Stimulated activated naive CD8-positive, alpha-beta T cell treated with anti-CD3 and anti-CD28 coated beads, Interleukin-15, amount 100 ng/mL, for 72 hours (primary cell): ENCODE results near the gene SNCB.
"Not testable (repeated sequence)": the region's sequence is repeated elsewhere in the genome, so short reads cannot be mapped to it uniquely, and the experiment has no call there.

Experiments used
- ATAC-seq: fragments of 150-1000 bp; cut with Tn5 transposase; 2 replicates; pipeline ENCODE4 v1.10.0; 2021; ENCODE audit warnings: mild to moderate bottlenecking, moderate library complexity
- DNase-seq, 2 donors: peaks; one replicate each; pipeline ENCODE4 v3.0.0; 2021 to 2022
- H3K27ac Mint-ChIP-seq, 2 donors: one replicate each; pipeline ENCODE4 v1.8.0; 2022; ENCODE audit warnings: mild to moderate bottlenecking in 2 of 2, mixed read lengths in 2 of 2, moderate library complexity in 2 of 2
- H3K27me3 Mint-ChIP-seq: one replicate; pipeline ENCODE4 v1.8.0; 2022; ENCODE audit warnings: mixed read lengths
- H3K4me1 Mint-ChIP-seq: one replicate; pipeline ENCODE4 v1.8.0; 2022; ENCODE audit warnings: mild to moderate bottlenecking, mixed read lengths
- H3K4me3 Mint-ChIP-seq, 2 donors: one replicate each; pipeline ENCODE4 v1.8.0; 2022; ENCODE audit warnings: mild to moderate bottlenecking in 2 of 2, mixed read lengths in 2 of 2, moderate library complexity in 1 of 2
- H3K9me3 Mint-ChIP-seq, 2 donors: one replicate each; pipeline ENCODE4 v1.8.0; 2022; ENCODE audit warnings: mixed read lengths in 2 of 2

Gene SNCB

GRCh38 chr5:176608142-176608705 is 22.1 kb downstream of the SNCB start:
- Mint-ChIP-seq H3K4me3 (no peak overlapping the region), H3K27ac (no peak overlapping the region), H3K4me1 (peaks cover 10% of the 10 kb centered on the region), H3K27me3 (peaks cover 39% of the 10 kb centered on the region), H3K9me3 (no peaks in the 10 kb centered on the region)
- no peak for DNase-seq
- ATAC-seq: no peak

- H3K4me1 Mint-ChIP-seq: peaks cover 10% of the 10 kb centered on the region
- H3K4me3 Mint-ChIP-seq: no peak overlapping the region
- no peak for ATAC-seq
- no peak for DNase-seq
- no peaks in the 10 kb centered on the region for H3K9me3 Mint-ChIP-seq
- H3K27me3 Mint-ChIP-seq: peaks cover 42% of the 10 kb centered on the region
- H3K27ac Mint-ChIP-seq: no peak overlapping the region
Observed at GRCh38 chr5:176606875-176607274, 23.5 kb downstream of the SNCB start.

- Mint-ChIP-seq H3K27me3 (peaks cover 36% of the 10 kb centered on the region), H3K4me1 (peaks cover 10% of the 10 kb centered on the region), H3K4me3 (no peak overlapping the region), H3K27ac (no peak overlapping the region), H3K9me3 (no peaks in the 10 kb centered on the region)
- no peak for ATAC-seq
- no peak for DNase-seq
Observed at GRCh38 chr5:176606032-176606431, 24.3 kb downstream of the SNCB start.

- H3K27me3 Mint-ChIP-seq: peaks cover 35% of the 10 kb centered on the region
- no peak overlapping the region for H3K4me3 Mint-ChIP-seq
- ATAC-seq (no peak), DNase-seq (no peak)
- no peaks in the 10 kb centered on the region for H3K9me3 Mint-ChIP-seq
- H3K27ac Mint-ChIP-seq: no peak overlapping the region
- H3K4me1 Mint-ChIP-seq: peaks cover 13% of the 10 kb centered on the region
Observed at GRCh38 chr5:176603091-176603490, 27.2 kb downstream of the SNCB start.

- H3K4me1 Mint-ChIP-seq: peaks cover 13% of the 10 kb centered on the region
- DNase-seq (no peak), ATAC-seq (no peak)
- H3K27me3 Mint-ChIP-seq: peaks cover 38% of the 10 kb centered on the region
- H3K27ac Mint-ChIP-seq: no peak overlapping the region
- no peak overlapping the region for H3K4me3 Mint-ChIP-seq
- H3K9me3 Mint-ChIP-seq: no peaks in the 10 kb centered on the region
Observed at GRCh38 chr5:176601901-176602482, 28.3 kb downstream of the SNCB start.

- H3K27me3 Mint-ChIP-seq: peaks cover 52% of the 10 kb centered on the region
- not testable (repeated sequence) for DNase-seq, H3K27ac Mint-ChIP-seq, H3K9me3 Mint-ChIP-seq, ATAC-seq, H3K4me3 Mint-ChIP-seq
- peaks cover 21% of the 10 kb centered on the region for H3K4me1 Mint-ChIP-seq
Observed at GRCh38 chr5:176599749-176600430, 30.4 kb downstream of the SNCB start.

- no peaks in the 10 kb centered on the region for H3K9me3 Mint-ChIP-seq
- no peak overlapping the region for H3K27ac Mint-ChIP-seq
- peak in 1 of 2 donors; percentile 21 for DNase-seq
- ATAC-seq: no peak
- peaks cover 21% of the 10 kb centered on the region for H3K4me1 Mint-ChIP-seq
- peaks cover 40% of the 10 kb centered on the region for H3K27me3 Mint-ChIP-seq
- H3K4me3 Mint-ChIP-seq: peak overlapping the region; percentile 53 to 55
Observed at GRCh38 chr5:176597417-176598389, 32.6 kb downstream of the SNCB start.

- H3K9me3 Mint-ChIP-seq: no peaks in the 10 kb centered on the region
- DNase-seq (peak; percentile 75 to 81), ATAC-seq (peak; percentile 85)
- no peak overlapping the region for H3K27ac Mint-ChIP-seq
- H3K4me1 Mint-ChIP-seq: peaks cover 21% of the 10 kb centered on the region
- H3K4me3 Mint-ChIP-seq: peak overlapping the region; percentile 71 to 82
- peaks cover 32% of the 10 kb centered on the region for H3K27me3 Mint-ChIP-seq
Observed at GRCh38 chr5:176596689-176597416, 33.5 kb downstream of the SNCB start.

- Mint-ChIP-seq H3K27ac (no peak overlapping the region), H3K4me3 (peak overlapping the region; percentile 70 to 82), H3K27me3 (peaks cover 31% of the 10 kb centered on the region), H3K4me1 (peaks cover 21% of the 10 kb centered on the region), H3K9me3 (no peaks in the 10 kb centered on the region)
- no peak for DNase-seq
- no peak for ATAC-seq
Observed at GRCh38 chr5:176596069-176596644, 34.2 kb downstream of the SNCB start.

- no peak for ATAC-seq
- Mint-ChIP-seq H3K9me3 (no peaks in the 10 kb centered on the region), H3K27me3 (peaks cover 31% of the 10 kb centered on the region), H3K27ac (no peak overlapping the region), H3K4me1 (peaks cover 21% of the 10 kb centered on the region), H3K4me3 (no peak overlapping the region)
- DNase-seq: no peak
Observed at GRCh38 chr5:176595386-176595943, 34.9 kb downstream of the SNCB start.

GRCh38 chr5:176594554-176594953 is 35.8 kb downstream of the SNCB start:
- H3K27ac Mint-ChIP-seq: no peak overlapping the region
- H3K4me3 Mint-ChIP-seq: no peak overlapping the region
- no peaks in the 10 kb centered on the region for H3K9me3 Mint-ChIP-seq
- ATAC-seq: no peak
- DNase-seq: no peak
- peaks cover 14% of the 10 kb centered on the region for H3K4me1 Mint-ChIP-seq
- H3K27me3 Mint-ChIP-seq: peaks cover 31% of the 10 kb centered on the region

- H3K9me3 Mint-ChIP-seq: no peaks in the 10 kb centered on the region
- ATAC-seq (no peak), DNase-seq (no peak)
- peaks cover 20% of the 10 kb centered on the region for H3K27me3 Mint-ChIP-seq
- H3K27ac Mint-ChIP-seq: no peak overlapping the region
- H3K4me1 Mint-ChIP-seq: peaks cover 8% of the 10 kb centered on the region
- no peak overlapping the region for H3K4me3 Mint-ChIP-seq
Observed at GRCh38 chr5:176593273-176593869, 37.0 kb downstream of the SNCB start.

- ATAC-seq (no peak), DNase-seq (no peak)
- H3K27me3 Mint-ChIP-seq: peaks cover 14% of the 10 kb centered on the region
- H3K27ac Mint-ChIP-seq: no peak overlapping the region
- H3K9me3 Mint-ChIP-seq: no peaks in the 10 kb centered on the region
- H3K4me3 Mint-ChIP-seq: no peak overlapping the region
- H3K4me1 Mint-ChIP-seq: peaks cover 8% of the 10 kb centered on the region
Observed at GRCh38 chr5:176592573-176592972, 37.8 kb downstream of the SNCB start.

GRCh38 chr5:176591667-176592066 is 38.7 kb downstream of the SNCB start:
- H3K4me1 Mint-ChIP-seq, H3K9me3 Mint-ChIP-seq, ATAC-seq, H3K4me3 Mint-ChIP-seq, H3K27ac Mint-ChIP-seq, DNase-seq: not testable (repeated sequence)
- H3K27me3 Mint-ChIP-seq: peaks cover 14% of the 10 kb centered on the region
